Medulla oblongata (tissue), 1 donor: ENCODE results near the gene DDX10.

ENCODE experiments used
- DNase-seq: peaks from one replicate; pipeline ENCODE4 v3.0.0-alpha.2; 2015; ENCODE audit errors: extremely low spot score

Gene DDX10

DNA sequence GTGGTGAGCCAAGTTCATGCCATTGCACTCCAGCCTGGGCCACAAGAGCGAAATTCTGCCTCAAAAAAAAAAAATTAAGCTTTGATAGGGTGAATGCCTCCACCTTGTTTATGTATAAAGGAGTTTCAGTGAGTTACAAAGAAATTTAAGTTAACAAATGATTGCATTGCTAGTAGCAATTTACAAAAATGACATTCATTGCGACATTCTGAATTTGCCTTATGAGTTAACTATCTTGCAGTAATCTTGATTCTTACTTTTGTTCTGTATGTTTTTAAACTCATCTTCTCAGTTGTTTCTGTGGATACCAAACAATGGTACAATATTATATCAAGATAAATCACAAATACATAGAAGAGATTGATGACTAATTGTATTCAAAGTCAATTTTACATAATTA is 207.0 kb downstream of the DDX10 start:
- DNase-seq = no peak

DNA sequence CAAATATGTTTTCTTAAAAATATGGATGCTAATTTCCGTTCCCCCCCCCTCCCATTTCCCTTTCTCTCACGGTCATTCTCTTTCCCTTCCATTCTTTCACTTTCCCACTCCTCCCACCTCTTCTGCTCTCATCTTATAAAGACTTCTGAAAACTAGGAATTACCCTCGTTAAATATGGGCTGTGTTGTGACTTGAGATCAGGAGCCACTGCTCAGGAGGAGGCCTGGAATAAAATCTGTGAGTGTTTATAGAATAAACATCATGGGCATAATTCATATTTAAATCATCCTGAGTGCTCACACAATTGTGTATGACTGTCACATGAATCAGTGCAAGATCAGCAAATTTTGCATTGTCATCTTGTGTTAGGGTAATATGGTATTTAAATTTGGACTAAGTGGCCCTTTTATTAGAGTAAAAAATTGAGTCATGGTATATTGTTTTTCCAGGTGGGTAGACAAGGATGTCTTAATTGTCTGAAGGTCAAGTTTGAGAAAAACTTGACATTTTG is 208.0 kb downstream of the DDX10 start:
- no peak for DNase-seq

DNA sequence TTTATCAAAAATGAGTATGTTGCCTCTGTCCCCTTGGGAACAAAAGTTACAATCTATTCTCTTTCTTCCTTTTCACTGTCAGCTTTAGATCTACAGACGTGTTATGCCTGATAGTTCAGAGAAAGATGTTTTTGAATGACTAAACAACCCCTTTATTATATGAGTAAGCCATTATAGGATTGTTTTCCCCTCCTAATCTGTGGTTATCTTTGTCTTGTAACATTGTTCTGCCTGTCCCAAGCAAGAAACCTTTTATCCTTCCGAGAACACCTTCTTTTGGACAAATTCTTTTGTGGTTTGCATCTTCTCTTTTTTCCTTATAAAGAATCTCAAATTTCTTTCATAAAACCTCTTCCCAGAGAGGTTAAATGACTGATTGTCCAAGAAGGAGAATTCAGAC is 208.4 kb downstream of the DDX10 start:
- DNase-seq = no peak

DNA sequence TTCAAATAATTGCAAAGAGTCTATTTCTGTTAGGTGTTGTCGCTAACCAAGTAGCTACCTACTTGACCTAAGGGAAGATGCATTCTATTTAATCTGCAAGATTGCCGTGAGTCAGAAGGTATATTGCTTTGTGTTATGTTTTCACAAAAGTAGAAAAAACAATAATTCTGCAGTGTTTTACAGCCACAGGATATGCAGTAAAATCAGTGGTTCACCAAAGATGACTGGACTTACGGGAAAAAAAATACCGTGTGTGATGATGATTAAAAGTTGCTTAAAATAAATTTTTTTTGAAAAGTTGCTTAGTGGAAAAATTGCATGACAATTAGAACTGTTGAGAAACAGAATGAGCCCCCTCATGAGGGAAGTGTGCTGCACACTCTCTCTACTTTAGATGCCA is 209.1 kb downstream of the DDX10 start:
- no peak for DNase-seq

DNA sequence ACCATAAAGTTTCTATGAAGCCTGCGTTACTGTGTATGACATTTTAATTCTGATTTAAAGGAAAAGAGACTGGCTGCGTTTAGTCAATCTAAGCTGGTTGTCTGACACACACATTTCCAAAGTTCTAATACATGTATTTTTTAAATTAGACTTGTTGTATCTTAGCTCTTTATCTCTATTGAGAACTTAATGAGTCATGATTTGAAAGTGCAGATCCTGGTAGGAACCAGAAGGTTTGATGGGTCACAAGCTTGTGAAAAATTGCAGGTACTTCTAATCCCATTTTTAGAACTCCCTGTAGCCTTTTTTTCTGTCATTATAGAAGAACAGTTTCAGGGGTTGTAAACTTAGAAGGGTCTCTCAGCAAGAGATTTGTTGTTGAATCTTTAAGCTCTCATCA is 210.3 kb downstream of the DDX10 start:
- DNase-seq = no peak

DNA sequence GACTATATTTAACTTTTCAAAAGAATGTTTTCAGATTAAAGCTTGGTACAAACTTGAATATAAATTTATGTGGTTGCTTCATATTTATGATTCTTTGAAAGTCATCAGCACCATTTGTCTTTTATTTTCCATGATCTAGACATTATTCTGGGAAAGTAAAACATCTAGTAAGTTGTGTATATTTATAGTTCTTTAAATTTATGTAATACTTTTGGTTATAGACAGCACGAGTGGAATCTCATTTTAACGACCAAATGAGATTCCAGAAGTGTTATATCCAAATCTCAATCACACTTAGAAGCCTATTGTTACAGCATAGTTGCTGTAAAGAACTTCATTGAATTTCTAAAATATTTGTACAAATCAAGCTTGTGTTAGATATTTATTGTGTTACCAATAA is 212.3 kb downstream of the DDX10 start:
- DNase-seq = no peak

DNA sequence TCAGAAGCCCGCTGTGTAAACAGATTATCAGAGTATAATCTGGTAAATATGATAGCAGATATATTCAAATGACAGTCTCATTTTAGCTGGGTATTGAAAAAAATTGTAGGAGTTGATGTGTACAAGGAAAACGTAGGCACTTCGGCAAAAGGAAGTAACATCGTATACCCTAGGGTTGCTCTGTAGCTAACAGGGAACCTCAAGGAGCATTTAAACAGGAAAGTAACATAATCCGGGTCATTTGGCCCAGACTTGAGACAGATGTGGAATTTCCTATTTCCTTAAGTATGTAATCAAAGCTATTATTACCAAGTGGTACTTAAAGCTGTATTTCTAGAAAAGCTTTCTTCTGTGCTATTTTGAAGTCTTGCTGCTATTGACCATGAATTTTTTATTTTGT is 215.6 kb downstream of the DDX10 start:
- no peak for DNase-seq

DNA sequence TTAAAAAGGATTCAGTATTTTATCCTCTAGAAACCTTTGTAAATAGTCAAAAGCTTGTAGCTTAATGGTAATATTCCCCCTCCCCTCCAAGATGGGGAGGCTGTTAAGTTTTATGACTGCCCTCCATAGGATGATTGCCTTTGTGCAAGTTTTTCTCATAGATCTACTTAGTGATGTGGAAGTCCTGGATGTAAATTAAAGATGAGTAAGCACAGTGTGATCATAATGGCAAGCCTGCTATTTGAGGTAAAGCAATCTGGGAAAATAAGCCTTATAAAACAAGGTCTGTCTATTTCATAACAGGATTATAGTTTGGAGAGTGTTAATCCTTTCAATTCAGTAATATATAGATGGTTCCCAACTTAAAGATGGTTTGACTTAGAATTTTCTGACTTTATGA is 216.3 kb downstream of the DDX10 start:
- no peak for DNase-seq

DNA sequence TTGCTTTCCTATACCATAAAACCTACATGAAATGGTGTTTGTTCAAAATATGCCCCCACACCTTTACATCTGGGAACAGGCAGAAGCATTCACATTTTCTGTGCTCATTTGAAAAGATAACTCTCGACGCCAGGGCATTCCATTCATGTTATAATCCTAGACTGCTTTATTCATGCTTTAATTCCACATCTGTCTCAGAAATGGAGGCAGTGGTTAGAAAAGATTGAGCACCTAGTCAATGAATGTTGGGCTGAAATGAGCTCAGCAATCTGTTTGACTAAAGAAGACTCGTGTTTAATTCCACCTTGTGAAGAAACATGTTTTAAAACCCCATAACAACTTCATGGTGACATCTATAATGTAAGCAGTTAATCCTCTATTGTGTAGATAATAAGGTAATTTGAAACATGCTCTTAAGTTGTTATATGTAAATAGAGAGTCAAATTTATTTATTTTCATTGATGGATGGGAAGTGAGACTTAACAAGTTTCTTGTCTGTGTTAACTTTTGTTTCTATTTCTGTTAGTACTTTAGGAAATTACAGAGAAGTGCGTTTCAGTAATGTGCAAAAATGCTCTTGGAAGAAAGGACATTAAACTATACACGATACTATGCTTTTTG is 217.5 kb downstream of the DDX10 start:
- no peak for DNase-seq

DNA sequence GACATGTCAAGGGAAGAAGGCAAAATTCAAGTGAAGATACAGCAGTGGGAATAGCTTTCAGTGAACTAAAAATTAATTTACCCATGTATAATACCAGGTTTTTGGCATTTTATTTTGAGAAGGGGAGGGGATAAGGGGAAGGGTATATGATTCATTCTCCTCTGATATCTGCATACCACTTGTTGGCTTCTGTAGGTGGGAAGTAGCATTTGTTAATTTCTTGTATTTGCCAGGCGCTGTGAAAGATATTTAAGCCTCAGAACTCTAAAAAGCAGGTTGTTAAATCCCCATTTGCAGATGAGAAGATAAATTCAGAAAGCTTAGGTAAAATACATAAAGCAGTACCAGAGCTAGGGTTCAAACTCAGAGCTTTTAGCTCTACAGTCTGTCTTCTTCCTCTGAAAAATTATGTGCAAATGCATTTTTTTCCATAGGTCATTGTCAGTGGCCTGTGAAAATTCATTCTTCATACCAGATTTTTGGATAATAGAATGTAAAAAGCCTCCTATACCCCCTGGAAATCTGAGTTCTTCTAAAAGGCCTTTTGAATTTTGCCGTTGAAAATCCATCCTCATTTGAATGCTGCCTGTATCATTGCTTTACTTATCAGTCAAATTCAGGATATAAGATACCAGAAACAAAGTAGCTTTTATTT is 221.3 kb downstream of the DDX10 start:
- no peak for DNase-seq

DNA sequence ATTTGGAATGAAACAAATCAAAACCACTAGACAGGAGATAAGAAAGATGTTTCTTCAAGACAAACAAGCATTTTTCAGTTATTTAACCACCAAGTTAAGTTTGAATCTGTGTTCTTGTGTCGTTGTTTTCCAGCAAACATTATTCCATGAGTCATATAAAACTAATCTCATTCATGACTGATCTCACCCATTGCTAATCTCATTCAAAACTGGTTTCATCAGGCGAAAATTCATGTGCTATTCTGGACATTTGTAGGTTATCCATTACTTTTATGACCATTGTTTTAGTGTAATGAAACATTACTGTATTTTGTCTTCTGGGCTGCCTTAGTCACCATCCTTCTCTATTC is 221.8 kb downstream of the DDX10 start:
- no peak for DNase-seq

DNA sequence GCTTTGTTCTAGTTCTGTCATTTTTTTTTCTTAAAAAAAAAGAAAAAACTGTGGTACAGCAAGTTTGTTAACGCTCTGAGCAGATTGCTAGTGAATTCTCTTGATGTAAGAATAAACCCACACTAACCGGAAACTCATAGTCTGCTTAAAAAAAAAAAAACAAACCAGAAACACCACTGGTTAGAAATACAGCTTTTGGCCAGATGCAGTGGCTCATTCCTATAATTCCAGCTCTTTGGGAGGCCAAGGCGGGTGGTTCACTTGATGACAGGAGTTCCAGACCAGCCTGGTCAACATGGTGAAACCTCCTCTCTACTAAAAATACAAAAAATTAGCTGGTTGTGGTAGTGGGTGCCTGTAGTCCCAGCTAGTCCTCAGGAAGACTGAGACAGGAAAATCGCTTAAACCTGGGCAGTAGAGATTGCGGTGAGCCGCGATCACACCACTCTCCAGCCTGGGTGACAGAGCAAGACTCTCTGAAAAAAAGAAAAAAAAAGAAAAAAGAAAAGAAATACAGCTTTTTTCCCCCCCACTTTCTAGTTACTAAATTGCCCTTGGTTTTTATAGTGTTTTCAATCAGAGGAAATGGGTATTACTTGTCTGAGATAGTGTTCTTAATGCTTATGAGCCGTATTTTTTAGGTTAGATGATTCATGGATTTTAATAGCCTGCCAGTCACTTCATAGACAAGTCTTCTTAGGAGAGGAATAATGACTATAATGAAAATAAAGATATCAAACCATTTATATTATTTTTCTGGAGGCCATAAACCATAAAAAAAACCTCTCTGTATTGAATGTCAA is 222.8 kb downstream of the DDX10 start:
- no peak for DNase-seq

DNA sequence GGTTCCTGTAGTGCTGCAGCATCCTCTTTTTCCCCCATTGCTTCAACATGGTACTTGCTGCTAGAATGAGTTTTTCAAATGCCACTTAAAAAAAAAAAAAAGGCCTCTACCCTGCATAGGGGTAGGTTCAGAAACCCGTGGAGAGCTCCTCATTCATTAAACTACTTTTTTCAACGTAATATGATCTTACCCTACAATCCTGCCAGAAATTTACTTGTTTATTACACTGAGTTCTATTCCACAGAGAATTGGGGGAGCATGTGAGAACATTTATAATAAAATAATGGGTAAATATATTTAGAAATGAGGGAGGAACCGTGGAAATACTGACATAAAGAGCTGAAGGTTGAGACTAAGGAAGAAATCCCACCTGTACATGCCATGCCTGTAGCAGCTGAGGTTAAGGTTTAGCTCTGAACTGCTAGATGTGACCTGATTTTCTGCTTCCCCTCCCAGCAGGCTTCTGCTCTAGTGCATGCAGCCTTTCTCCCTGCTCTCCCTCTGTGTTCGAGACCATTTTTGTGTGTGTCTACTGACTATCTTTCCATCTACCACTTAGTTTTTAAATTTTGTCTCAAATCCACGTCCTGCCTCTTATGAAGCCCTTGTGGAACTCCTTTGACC is 225.7 kb downstream of the DDX10 start:
- no peak for DNase-seq

DNA sequence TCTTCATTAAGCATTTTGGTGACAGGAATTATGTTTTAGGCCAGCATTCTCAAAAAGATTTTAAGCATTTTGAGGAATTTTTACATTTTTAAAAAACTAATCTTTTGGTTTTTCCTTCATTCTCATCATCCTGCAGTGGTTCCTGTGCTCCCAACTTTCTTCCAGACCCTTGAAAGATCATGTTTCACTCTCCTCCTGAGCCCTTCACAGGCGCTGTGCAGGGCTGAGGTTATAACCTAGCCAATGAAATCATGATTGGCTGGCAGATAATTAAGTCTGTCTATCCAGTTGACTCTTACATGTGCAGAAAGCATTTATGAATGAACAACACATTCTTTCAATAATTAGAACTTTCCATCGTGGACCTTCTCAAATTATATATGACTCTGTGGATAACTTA is 226.3 kb downstream of the DDX10 start:
- no peak for DNase-seq

DNA sequence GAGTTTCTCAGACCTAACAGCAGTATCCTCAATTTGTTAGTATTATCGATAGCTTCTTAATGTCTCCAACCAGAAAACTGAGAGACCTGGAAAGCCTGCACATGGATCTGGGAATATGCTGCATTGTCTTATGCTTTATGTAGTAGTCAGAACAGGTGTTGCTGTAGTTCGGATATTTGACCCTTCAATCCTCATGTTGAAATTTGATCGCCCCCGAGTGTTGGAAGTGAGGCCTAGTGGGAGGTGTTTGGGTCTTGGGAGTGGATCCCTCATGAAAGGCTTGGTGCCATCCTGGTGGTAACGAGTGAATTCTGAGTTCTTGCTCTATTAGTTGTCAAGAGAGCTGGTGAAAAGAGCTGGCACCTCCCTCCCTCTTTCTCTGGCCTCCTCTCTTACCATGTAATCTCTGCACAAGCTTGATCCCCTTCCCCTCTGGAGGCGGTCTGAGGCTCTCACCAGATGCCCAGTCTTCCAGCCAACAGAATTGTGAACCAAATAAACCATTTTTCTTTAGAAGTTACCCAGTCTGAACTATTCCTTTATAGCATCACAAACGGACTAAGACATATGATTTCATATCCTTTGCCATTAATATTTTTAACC is 227.1 kb downstream of the DDX10 start:
- DNase-seq = no peak

DNA sequence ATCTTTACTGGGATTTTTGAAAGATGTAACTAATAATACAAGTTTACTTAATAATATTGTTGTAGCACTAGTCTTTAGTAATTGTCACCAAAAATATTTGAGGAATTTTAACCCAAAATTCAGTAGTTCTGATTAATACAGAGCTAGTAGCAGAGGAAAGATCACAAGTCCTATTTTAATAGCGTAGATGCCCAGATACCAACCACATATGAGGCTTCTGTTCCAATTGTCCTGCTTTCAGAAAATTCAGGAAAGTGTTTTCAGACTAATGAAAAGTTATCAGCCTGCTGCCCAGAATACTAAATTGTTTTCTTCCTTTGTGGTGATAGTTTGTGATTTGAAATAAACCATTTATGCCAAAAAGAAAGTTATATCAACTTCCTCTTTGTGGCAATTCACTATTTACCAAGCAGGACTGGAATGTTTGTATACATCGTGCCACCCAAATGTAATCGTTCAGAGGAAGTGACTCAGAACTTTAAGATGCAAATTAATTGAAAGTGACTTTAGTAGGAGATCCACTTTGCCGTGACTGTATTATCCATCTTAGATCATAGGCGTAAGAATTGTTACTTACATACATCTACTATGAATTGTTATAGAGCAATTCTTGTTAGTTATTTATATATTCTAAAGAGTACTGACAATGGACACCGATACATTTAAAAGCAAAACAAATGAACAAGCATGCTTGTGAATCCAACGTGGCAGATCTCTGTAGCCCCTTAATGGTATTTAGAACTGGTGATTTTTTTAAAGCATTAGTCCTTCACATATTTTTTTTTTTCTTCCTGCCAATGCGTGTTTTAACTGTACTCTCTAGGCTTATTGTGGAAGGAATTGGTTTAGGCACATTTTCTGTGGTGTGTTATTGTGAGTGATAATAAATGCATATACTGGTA is 231.0 kb downstream of the DDX10 start:
- no peak for DNase-seq

DNA sequence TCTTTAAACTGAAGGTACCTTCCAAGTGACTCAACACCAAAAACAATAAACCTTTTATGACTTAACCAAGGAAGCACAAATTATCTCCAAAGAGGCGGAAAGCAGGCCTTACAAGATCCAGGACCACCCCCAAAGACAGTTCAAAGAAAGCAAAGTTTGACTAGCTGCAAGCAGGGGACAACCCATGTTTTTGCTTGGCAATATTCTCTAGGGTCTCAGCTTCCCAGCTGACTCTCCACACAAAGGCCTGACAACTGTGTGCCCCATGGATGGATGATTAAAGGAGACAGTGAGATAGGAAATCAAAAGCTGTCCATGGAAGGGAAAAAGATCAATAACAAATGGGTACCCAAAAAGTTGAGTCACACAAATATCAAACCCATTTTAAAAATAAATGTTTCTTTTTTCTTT is 232.2 kb downstream of the DDX10 start:
- no peak for DNase-seq

DNA sequence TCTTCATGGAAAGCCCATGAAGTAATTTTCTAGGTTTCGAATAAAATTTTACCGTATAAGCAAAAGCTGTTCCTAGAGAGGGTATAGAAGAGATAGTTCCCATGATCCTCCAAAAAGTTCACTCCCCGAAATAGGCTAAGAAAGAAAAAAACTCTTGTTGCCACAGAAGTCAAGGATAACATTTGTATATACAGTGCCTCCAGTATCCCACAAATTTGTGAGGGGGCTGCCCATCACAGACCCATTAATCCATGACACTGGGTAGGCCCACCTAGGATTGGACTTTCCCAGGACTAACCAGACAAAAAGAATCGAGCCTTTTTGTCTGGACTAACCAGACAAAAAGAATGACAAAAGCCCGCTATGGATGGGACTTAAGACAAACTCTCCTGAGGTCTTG is 233.0 kb downstream of the DDX10 start:
- DNase-seq = no peak

DNA sequence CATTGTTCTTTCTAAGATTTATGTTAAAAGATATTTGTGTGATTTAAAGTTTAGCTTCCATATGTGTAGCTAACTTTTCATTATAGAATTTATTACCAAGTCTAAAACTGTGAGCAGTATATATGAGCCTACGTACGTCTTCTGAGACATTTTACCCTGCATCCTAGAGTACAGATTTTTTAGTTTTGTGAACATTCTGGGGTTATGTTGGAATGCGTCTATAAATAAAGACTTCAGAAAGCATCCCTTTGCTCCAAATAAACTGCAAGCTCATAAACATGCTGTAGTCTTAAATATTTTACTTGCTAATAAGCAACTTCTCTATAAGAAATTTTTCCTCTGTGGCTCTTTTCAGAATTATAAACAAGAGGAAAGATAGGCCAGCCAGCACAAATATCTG is 236.5 kb downstream of the DDX10 start:
- no peak for DNase-seq

DNA sequence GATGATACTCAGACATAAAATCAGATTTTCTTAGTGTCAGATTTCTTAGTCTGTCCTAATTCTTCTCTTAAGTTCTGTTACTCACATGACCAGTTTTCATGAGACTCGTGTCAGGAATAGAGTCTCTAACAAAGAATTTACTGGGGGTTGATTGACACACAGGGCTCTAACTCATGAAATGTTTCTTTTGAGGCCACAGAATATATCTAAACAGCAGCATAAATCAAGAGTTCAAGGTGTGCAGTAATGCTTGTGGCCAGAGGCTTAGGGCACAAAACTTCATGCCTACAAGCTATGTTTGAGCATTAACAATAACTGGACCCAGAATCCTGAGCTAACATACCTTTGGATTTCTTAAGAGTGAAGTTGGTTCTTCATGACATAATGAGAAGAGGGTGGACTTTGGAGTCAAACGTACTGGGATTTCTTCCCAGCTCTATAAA is 237.2 kb downstream of the DDX10 start:
- DNase-seq = no peak

DNA sequence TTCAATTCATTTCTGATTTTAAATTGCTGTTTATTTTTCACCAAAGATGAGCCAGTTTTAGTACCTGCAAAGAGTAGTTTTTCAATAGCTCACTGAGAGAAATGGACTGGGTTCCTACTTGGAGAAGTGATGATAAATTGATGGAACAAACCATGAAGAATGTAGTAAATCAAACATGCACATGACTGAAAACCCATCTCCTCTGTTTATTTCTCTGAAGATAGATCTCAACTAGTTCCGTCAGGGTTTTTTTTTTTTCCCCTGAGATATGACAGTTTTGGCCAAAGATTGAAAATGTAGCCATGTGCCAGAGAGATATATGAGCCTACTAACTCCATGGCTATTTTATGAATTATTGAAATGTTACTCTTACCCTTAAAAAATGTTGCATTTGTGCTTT is 239.6 kb downstream of the DDX10 start:
- DNase-seq = no peak
